PFSK-1 (cell line): ENCODE data around the gene GALNT15.

ENCODE experiments used
- POLR2AphosphoS5 ChIP-seq: IDR thresholded peaks from 2 replicates; pipeline ENCODE4 v1.6.1; 2012; ENCODE audit warnings: low read depth, mild to moderate bottlenecking, control low read depth, low read length, moderate library complexity
- TF ChIP-seq, protein P1 (sequence below), 2 experiments: IDR thresholded peaks; 2 replicates each; pipeline versions ENCODE4 v1.6.1 to v1.8.0; 2011 to 2012; ENCODE audit warnings: low read depth in 2 of 2, low read length in 2 of 2, control low read depth in 1 of 2, inconsistent platforms in 1 of 2, mild to moderate bottlenecking in 1 of 2, moderate library complexity in 1 of 2; ENCODE audit not compliant: insufficient read depth in 1 of 2

DNA sequence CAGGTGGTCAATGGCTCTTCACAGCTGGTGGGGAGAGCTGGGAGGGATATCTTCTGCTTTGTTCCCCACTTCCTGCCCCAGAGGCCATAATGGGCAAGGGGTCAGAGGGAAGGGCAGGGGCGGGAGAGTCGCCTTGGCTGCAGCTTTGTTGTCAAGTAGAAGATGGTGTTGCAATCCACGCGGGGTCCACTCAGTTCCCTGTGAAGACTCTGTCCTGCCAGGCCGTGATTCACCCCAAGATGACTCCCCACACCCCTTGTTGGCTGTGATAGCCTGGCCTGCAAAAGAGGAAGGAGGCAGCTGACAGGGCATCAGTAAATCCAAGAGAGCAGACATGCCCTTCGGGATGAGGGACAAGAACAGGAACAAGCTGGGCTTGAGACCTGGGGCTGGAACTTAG lies 6.9 kb downstream of the GALNT15 start:
- TF ChIP-seq POLR2AphosphoS5, result no peak
- TF ChIP-seq, protein P1, sequence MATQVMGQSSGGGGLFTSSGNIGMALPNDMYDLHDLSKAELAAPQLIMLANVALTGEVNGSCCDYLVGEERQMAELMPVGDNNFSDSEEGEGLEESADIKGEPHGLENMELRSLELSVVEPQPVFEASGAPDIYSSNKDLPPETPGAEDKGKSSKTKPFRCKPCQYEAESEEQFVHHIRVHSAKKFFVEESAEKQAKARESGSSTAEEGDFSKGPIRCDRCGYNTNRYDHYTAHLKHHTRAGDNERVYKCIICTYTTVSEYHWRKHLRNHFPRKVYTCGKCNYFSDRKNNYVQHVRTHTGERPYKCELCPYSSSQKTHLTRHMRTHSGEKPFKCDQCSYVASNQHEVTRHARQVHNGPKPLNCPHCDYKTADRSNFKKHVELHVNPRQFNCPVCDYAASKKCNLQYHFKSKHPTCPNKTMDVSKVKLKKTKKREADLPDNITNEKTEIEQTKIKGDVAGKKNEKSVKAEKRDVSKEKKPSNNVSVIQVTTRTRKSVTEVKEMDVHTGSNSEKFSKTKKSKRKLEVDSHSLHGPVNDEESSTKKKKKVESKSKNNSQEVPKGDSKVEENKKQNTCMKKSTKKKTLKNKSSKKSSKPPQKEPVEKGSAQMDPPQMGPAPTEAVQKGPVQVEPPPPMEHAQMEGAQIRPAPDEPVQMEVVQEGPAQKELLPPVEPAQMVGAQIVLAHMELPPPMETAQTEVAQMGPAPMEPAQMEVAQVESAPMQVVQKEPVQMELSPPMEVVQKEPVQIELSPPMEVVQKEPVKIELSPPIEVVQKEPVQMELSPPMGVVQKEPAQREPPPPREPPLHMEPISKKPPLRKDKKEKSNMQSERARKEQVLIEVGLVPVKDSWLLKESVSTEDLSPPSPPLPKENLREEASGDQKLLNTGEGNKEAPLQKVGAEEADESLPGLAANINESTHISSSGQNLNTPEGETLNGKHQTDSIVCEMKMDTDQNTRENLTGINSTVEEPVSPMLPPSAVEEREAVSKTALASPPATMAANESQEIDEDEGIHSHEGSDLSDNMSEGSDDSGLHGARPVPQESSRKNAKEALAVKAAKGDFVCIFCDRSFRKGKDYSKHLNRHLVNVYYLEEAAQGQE (IDR thresholded peaks at IDR 0.05; ENCODE audit: insufficient read depth in 1 of 2, low read depth in 2 of 2, low read length in 2 of 2), result no peak
